Adrenal gland (tissue), 12 donors: ENCODE data around the gene PROSER2. TPM values are rescaled to one million over a fixed set of nuclear protein-coding genes. Genes with fewer than 3 reads are reported as not detected.

ENCODE experiments used
- DNase-seq, 7 donors: peaks; one replicate each; pipeline ENCODE4 v3.0.0-alpha.2; 2019 to 2020
- H3K27ac ChIP-seq, 5 donors: fragments of 200-600 bp; sonication (generic) in 4 of 5; 1 replicate in 3 of 5; 2 replicates in 2 of 5; pipeline versions ENCODE4 v1.5.1 to v1.8.0; 2016 to 2020; ENCODE audit warnings: mild to moderate bottlenecking in 1 of 5
- H3K27me3 ChIP-seq: fragments of 200-600 bp; 2 replicates; pipeline ENCODE4 v1.8.0; 2021
- H3K36me3 ChIP-seq, 2 donors: fragments of 200-600 bp; replicated peaks in 1 of 2; 1 replicate in 1 of 2; 2 replicates in 1 of 2; pipeline versions ENCODE4 v1.5.1 to v1.8.0; 2018 to 2022
- H3K4me1 ChIP-seq, 2 donors: fragments of 200-600 bp; replicated peaks in 1 of 2; 1 replicate in 1 of 2; 2 replicates in 1 of 2; pipeline versions ENCODE4 v1.5.1 to v1.8.0; 2018 to 2021
- H3K4me3 ChIP-seq, 4 donors: fragments of 200-600 bp; sonication (generic) in 3 of 4; one replicate each; pipeline ENCODE4 v1.5.1; 2016 to 2018
- H3K9me3 ChIP-seq, 3 donors: fragments of 200-600 bp; sonication (generic) in 1 of 3; replicated peaks in 1 of 3; 1 replicate in 2 of 3; 2 replicates in 1 of 3; pipeline versions ENCODE4 v1.5.1 to v1.8.0; 2016 to 2021
- POLR2A ChIP-seq, 2 donors: fragments of 450-650 bp; IDR thresholded peaks; one replicate each; pipeline ENCODE4 v1.6.1; 2017; ENCODE audit warnings: antibody characterized with exemption in 2 of 2, mild to moderate bottlenecking in 2 of 2, moderate library complexity in 1 of 2
- WGBS, 4 donors: extraction: QIAGEN DNeasy Blood & Tissue Kit in 2 of 4; methylation state at CpG; one replicate each; pipeline versions ENCODE4 v1.1.5 to v1.1.7; 2013 to 2017; 5-methylcytosine and 5-hydroxymethylcytosine counted together
- intact Hi-C, 2 donors: fragments of 100-400 bp; cut with DNase I; formaldehyde crosslinking; loops; one replicate each; pipeline versions ENCODE4 v1.14.1 to v1.15.0; 2022 to 2023
- polyA plus RNA-seq, 3 donors: library from polyadenylated mRNA; stranded (reverse); fragments of 200-250 nt in 2 of 3; fragments of 350-450 nt in 1 of 3; fragmentation: Illumina TruSeq in 1 of 3; extraction: RNeasy Lipid Tissue Mini Kit (QIAGEN cat#74804) in 1 of 3; gene quantifications; one replicate each; pipeline ENCODE4 v1.2.3, GENCODE V29; 2013 to 2014
- total RNA-seq, 9 donors: library from RNA; depleted of rRNA in 4 of 9; stranded (reverse); fragments of >200 nt in 4 of 9; fragments of 120-200 nt in 1 of 9; fragmentation: NEBNext Ultra II Directional in 1 of 9; extraction: Animal tissue kit (Norgen Biotek cat#: 25700) in 1 of 9; gene quantifications; one replicate each; pipeline versions ENCODE4 v1.1.0 to v1.2.4, GENCODE V29; 2013 to 2023
- TF ChIP-seq, protein P1 (sequence below), 6 experiments: fragments of 450-650 bp in 4 of 6; fragments of 200-600 bp in 2 of 6; sonication (generic) in 1 of 6; IDR thresholded peaks; 1 replicate in 5 of 6; 2 replicates in 1 of 6; pipeline versions ENCODE4 v1.5.1 to v1.8.0; 2016 to 2021; ENCODE audit warnings: antibody characterized with exemption in 6 of 6, mild to moderate bottlenecking in 2 of 6, moderate library complexity in 1 of 6
- donor health status: healthy with polysubstance abuse.
- donor health status: Bipolar disorder and iron deficiency.
- donor health status: DM: yes; HTN: yes; CAD: no.
- donor health status: DM: no; HTN: no; CAD: no.
- donor health status: DM: no; HTN: no; CAD: no.
- donor health status: DM: yes; HTN: yes; CAD: no.

Gene PROSER2
- total and polyA plus RNA-seq, 12 donors = 0.33 to 16.6 (median 2.3) TPM

DNA sequence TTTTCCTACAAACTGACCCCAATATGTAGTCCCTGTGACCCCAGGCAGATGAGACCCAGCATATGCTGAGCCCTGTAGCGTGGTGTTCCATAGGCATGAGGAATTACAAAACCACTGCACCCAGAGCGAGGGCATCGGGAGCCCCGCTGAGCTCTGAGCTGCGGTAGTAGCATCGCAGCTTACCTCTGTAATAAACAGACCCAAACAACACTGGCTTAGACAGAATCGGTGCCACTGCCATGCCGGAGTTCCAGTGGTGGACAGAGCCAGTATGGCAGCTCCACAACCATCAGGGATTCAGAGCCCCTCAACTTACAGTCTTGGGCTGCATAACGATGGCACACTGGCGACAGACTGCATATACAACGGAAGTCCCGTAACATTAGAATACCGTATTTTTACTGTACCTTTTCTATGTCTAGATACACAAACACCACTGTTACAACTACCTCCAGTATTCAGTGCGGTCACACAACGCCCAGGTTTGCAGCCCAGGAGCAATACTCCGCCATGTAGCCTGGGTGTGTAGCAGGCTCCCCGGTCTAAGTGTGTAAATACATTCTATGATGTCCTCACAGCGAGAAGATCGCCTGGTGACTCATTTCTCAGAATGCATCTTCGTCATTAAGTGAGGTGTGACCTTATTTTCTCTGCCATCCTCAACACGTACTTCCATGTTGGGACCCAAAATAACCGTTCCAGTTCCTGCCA, 68.8 kb downstream of the PROSER2 start:
- Histone ChIP-seq H3K4me3 (no peak overlapping the region), H3K4me1 (no peaks in the 10 kb centered on the region), H3K27ac (no peak overlapping the region), H3K36me3 (no peaks in the 10 kb centered on the region), H3K27me3 (no peaks in the 10 kb centered on the region), H3K9me3 (no peaks in the 10 kb centered on the region)
- 93 to 97% (median 95%) methylated on average over 17 to 22 of the region's 22 CpGs for WGBS, 4 donors
- intact Hi-C loops = no loop called here
- DNase-seq = no peak
- no peak for TF ChIP-seq POLR2A (IDR thresholded peaks at IDR 0.05)
- TF ChIP-seq, protein P1, sequence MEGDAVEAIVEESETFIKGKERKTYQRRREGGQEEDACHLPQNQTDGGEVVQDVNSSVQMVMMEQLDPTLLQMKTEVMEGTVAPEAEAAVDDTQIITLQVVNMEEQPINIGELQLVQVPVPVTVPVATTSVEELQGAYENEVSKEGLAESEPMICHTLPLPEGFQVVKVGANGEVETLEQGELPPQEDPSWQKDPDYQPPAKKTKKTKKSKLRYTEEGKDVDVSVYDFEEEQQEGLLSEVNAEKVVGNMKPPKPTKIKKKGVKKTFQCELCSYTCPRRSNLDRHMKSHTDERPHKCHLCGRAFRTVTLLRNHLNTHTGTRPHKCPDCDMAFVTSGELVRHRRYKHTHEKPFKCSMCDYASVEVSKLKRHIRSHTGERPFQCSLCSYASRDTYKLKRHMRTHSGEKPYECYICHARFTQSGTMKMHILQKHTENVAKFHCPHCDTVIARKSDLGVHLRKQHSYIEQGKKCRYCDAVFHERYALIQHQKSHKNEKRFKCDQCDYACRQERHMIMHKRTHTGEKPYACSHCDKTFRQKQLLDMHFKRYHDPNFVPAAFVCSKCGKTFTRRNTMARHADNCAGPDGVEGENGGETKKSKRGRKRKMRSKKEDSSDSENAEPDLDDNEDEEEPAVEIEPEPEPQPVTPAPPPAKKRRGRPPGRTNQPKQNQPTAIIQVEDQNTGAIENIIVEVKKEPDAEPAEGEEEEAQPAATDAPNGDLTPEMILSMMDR (IDR thresholded peaks at IDR 0.05) = no peak

- intact Hi-C loops = no loop called here
- H3K27ac ChIP-seq = no peak overlapping the region
- no peaks in the 10 kb centered on the region for H3K9me3 ChIP-seq
- no peaks in the 10 kb centered on the region for H3K27me3 ChIP-seq
- WGBS, 4 donors = 87 to 96% (median 92%) methylated on average over 9 to 22 of the region's 22 CpGs
- no peaks in the 10 kb centered on the region for H3K36me3 ChIP-seq
- H3K4me3 ChIP-seq = no peak overlapping the region
- TF ChIP-seq, protein P1 (IDR thresholded peaks at IDR 0.05) = no peak
- no peak for TF ChIP-seq POLR2A (IDR thresholded peaks at IDR 0.05)
- DNase-seq = no peak
- H3K4me1 ChIP-seq = no peaks in the 10 kb centered on the region
Measured at GRCh38 chr10:11893749-11894278, 70.7 kb downstream of the PROSER2 start.

- Histone ChIP-seq H3K27ac (no peak overlapping the region), H3K36me3 (no peaks in the 10 kb centered on the region), H3K27me3 (no peaks in the 10 kb centered on the region), H3K9me3 (no peaks in the 10 kb centered on the region), H3K4me3 (no peak overlapping the region), H3K4me1 (no peaks in the 10 kb centered on the region)
- TF ChIP-seq, protein P1 (IDR thresholded peaks at IDR 0.05) = no peak
- no peak for TF ChIP-seq POLR2A (IDR thresholded peaks at IDR 0.05)
- intact Hi-C loops = no loop called here
- DNase-seq = no peak
- WGBS, 4 donors = 88 to 91% (median 90%) methylated on average over 36 to 47 of the region's 47 CpGs
Measured at GRCh38 chr10:11894381-11895107, 71.4 kb downstream of the PROSER2 start.

DNA sequence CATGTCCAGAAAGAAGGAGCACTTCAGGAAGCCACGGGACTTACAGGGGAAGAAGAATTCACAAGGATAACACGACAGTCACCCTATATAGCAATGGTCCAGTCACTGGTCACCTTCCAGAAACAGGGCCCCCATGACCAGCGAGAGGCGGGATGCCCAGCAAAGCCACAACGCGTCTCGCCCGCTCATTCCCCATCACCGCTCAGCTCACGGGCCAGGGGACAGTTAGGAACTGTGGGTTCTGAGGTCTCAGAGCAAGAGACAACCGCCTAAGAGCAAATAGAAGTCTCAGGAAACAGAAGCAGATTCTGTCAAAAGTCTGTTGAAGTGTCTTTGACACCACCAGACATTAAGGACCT, 71.9 kb downstream of the PROSER2 start:
- Histone ChIP-seq H3K4me3 (no peak overlapping the region), H3K27me3 (no peaks in the 10 kb centered on the region), H3K36me3 (no peaks in the 10 kb centered on the region), H3K27ac (no peak overlapping the region), H3K4me1 (no peaks in the 10 kb centered on the region), H3K9me3 (no peaks in the 10 kb centered on the region)
- DNase-seq = no peak
- WGBS, 4 donors = 93 to 97% (median 95%) methylated on average over 11 of the region's 11 CpGs
- no peak for TF ChIP-seq POLR2A (IDR thresholded peaks at IDR 0.05)
- TF ChIP-seq, protein P1 (IDR thresholded peaks at IDR 0.05) = no peak
- intact Hi-C loops = no loop called here
